Mononuclear cell (primary cell): Measurements from ENCODE around the gene DYSF. TPM values are rescaled to one million over a fixed set of nuclear protein-coding genes. Genes with fewer than 3 reads are reported as not detected.

Experiments used
- H3K27me3 ChIP-seq: 2 replicates; pipeline ENCODE4 v1.6.0; 2011; ENCODE audit warnings: low read length, control low read depth; ENCODE audit not compliant: insufficient read depth
- H3K4me1 ChIP-seq: 2 replicates; pipeline ENCODE4 v1.5.1; 2011; ENCODE audit warnings: mild to moderate bottlenecking, low read length, control low read depth; ENCODE audit not compliant: insufficient read depth
- H3K4me3 ChIP-seq: 2 replicates; pipeline ENCODE4 v1.5.1; 2011; ENCODE audit warnings: mild to moderate bottlenecking, low read length, moderate library complexity
- H3K9me3 ChIP-seq: 2 replicates; pipeline ENCODE4 v1.5.1; 2011; ENCODE audit warnings: low read depth, mild to moderate bottlenecking, control low read depth, low read length
- total RNA-seq: library from RNA; depleted of rRNA; stranded (reverse); fragments of >200 nt; gene quantifications from one replicate; pipeline ENCODE4 v1.2.3, GENCODE V29; 2012

DYSF gene
- total RNA-seq, 1 donor: 13.3 TPM

GRCh38 chr2:71564361-71564760, 111.0 kb downstream of the DYSF start:
- Histone ChIP-seq H3K4me3 (no peak overlapping the region), H3K4me1 (no peaks in the 10 kb centered on the region), H3K9me3 (no peaks in the 10 kb centered on the region), H3K27me3 (no peaks in the 10 kb centered on the region)

DNA sequence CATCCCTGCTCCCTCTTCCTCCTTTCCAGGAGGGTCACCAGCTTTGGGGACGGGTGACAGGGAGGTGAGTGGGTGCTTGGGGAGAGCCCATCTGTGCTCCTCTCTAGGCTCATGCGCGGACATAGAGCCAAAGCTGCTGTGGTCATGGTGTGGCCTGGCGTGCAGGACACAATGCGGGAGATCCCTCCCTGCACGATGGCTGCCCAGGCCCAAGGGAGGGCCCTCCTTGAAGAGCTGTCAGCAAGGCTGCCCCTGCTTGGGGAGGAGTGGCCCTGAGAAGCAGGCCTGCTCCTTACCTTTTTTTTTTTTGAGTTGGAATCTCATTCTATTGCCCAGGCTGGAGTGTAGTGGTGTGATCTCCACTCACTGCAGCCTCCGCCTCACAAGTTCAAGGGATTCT, 111.4 kb downstream of the DYSF start:
- H3K4me1 ChIP-seq: no peaks in the 10 kb centered on the region
- no peaks in the 10 kb centered on the region for H3K9me3 ChIP-seq
- no peaks in the 10 kb centered on the region for H3K27me3 ChIP-seq
- no peak overlapping the region for H3K4me3 ChIP-seq

GRCh38 chr2:71566372-71566771, 113.0 kb downstream of the DYSF start:
- Histone ChIP-seq H3K4me3 (no peak overlapping the region), H3K4me1 (no peaks in the 10 kb centered on the region), H3K9me3 (no peaks in the 10 kb centered on the region), H3K27me3 (no peaks in the 10 kb centered on the region)

DNA sequence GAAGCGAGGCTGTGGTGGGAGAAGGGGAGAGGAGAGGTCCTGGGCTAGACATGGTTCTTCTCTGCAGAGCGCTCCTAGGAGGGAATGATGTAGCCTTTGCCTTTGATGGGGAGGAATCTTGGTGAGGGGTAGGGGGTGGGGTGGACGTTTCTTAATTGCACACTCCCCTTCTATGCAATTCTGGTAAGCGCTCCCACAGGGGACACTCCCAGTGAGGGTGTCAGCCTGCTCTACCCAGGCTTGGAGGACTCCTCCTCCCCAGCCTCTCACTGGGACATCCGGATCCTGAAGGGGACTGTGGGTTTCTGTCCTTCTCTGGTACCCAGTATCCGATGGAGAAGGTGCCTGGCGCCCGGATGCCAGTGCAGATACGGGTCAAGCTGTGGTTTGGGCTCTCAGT, 114.3 kb downstream of the DYSF start:
- Histone ChIP-seq H3K4me3 (no peak overlapping the region), H3K4me1 (no peaks in the 10 kb centered on the region), H3K9me3 (no peaks in the 10 kb centered on the region), H3K27me3 (no peaks in the 10 kb centered on the region)

GRCh38 chr2:71568103-71568502, 114.7 kb downstream of the DYSF start:
- no peaks in the 10 kb centered on the region for H3K27me3 ChIP-seq
- H3K9me3 ChIP-seq: no peaks in the 10 kb centered on the region
- H3K4me3 ChIP-seq: no peak overlapping the region

DNA sequence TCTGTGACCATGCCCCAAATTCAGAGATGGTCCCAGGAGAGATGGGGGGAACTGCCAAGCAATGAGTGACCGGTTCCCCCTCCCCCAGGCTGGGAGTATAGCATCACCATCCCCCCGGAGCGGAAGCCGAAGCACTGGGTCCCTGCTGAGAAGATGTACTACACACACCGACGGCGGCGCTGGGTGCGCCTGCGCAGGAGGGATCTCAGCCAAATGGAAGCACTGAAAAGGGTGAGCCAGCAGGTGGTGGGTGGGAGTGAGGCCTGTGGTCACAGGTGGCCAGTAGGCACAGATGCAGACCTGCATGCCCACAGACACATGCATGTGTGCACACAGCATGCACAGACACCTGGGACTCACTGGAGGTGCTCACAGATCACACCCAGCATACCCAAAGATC, 117.2 kb downstream of the DYSF start:
- no peaks in the 10 kb centered on the region for H3K4me1 ChIP-seq
- H3K9me3 ChIP-seq: no peaks in the 10 kb centered on the region
- H3K27me3 ChIP-seq: no peaks in the 10 kb centered on the region
- H3K4me3 ChIP-seq: no peak overlapping the region

More at GRCh38 chr2:71568103-71568502, 114.7 kb downstream of the DYSF start:
- H3K4me1 ChIP-seq: no peaks in the 10 kb centered on the region

DNA sequence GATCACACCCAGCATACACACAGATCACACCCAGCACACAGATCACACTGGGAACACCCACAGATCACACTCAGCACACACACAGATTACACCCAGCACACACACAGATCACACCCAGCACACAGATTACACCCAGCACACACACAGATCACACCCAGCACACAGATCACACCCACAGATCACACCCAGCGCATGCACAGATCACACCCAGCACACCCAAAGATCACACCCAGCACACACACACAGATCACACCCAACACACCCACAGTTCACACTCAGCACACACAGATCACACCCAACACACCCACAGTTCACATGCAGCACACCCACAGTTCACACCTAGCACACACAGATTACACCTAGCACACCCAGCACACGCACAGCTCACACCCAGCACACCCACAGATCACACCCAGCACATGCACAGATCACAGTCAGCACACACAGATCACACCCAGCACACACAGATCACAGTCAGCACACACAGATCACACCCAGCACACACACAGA, 117.6 kb downstream of the DYSF start:
- Histone ChIP-seq H3K27me3 (no peaks in the 10 kb centered on the region), H3K4me3 (no peak overlapping the region), H3K4me1 (no peaks in the 10 kb centered on the region), H3K9me3 (no peaks in the 10 kb centered on the region)

DNA sequence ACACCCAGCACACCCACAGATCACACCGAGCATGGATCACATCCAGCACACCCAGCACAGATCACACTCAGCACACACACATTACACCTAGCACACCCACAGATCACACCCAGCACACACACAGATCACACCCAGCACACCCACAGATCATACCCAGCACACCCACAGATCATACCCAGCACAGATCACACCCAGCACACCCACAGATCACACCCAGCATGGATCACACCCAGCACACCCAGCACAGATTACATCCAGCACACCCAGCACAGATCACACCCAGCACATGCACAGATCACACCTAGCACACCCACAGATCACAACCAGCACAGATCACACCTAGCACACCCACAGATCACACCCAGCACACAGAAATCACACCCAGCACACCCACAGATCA, 118.6 kb downstream of the DYSF start:
- Histone ChIP-seq H3K27me3 (no peaks in the 10 kb centered on the region), H3K9me3 (no peaks in the 10 kb centered on the region), H3K4me3 (no peak overlapping the region), H3K4me1 (no peaks in the 10 kb centered on the region)

DNA sequence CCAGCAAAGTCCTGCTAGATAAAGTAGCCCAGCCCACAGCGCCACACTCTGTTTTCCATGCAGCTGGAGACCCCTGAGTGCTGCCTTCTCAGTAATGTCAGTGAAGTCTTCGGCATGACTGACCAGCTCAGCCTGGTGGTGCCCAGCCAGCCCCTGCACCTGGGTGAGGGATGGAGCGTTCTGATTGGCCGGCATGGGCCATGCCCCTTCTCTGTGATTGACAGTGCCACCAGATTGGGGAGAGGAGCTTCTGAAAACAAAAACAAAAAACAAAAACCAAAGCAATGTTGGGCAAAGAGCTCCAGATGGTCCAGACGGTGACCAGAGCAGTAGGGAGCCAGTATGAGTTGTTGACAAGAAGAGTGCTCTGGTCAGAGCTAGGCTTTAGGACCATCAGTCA, 122.6 kb downstream of the DYSF start:
- no peaks in the 10 kb centered on the region for H3K4me1 ChIP-seq
- H3K27me3 ChIP-seq: no peaks in the 10 kb centered on the region
- H3K4me3 ChIP-seq: no peak overlapping the region
- H3K9me3 ChIP-seq: no peaks in the 10 kb centered on the region

DNA sequence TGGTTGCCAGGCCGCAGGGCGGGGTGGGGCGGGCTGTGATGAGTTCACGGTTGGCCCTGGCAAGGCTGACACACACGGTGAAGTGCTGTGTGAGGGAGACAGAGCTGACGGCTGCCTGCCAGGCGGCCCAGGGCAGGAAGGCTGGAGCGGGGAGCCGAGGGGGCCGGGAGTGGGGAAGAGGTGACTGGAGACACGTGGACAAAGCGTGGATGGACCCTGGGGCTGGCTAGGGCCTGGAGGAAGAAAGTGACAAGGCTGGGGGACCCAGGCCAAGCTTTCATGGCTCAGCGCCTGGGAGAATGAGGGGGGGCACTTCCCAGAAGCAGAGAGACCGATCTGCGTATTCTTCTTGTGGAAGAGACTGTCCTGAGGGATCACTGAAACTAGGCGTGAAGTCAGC, 123.2 kb downstream of the DYSF start:
- Histone ChIP-seq H3K4me1 (no peaks in the 10 kb centered on the region), H3K9me3 (no peaks in the 10 kb centered on the region), H3K4me3 (no peak overlapping the region), H3K27me3 (no peaks in the 10 kb centered on the region)

- H3K4me1 ChIP-seq: no peaks in the 10 kb centered on the region
- no peaks in the 10 kb centered on the region for H3K27me3 ChIP-seq
- H3K9me3 ChIP-seq: no peaks in the 10 kb centered on the region
- no peak overlapping the region for H3K4me3 ChIP-seq
These were observed 123.8 kb downstream of the DYSF start for GRCh38 chr2:71577209-71577608.

GRCh38 chr2:71578767-71579342, 125.5 kb downstream of the DYSF start:
- Histone ChIP-seq H3K4me1 (no peaks in the 10 kb centered on the region), H3K9me3 (no peaks in the 10 kb centered on the region), H3K4me3 (no peak overlapping the region), H3K27me3 (no peaks in the 10 kb centered on the region)

- H3K4me1 ChIP-seq: no peaks in the 10 kb centered on the region
- H3K9me3 ChIP-seq: no peaks in the 10 kb centered on the region
These were observed 127.7 kb downstream of the DYSF start for GRCh38 chr2:71581026-71581425.

DNA sequence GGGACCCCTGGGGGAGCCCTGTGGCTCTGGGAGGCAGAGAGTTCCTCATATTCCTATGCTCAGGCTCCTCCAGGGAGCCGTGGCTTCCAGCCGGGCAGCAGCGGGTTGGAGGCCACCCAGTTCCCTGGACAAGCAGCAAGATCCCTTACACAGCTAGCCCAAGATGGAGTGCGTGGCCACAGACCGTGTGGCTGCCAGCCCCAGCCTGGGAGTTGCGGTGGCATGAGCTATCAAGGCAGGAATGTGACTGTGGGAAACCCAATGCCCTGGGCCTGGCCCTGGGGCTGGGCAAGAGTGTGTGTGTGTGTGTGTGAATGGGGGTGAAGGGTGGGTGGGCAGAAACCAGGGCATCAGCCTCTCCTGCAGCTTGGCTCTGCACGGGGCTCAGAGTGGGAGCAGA, 130.5 kb downstream of the DYSF start:
- H3K4me1 ChIP-seq: no peaks in the 10 kb centered on the region
- H3K9me3 ChIP-seq: no peaks in the 10 kb centered on the region
- no peaks in the 10 kb centered on the region for H3K27me3 ChIP-seq
- H3K4me3 ChIP-seq: no peak overlapping the region

More at GRCh38 chr2:71581026-71581425, 127.7 kb downstream of the DYSF start:
- Histone ChIP-seq H3K27me3 (no peaks in the 10 kb centered on the region), H3K4me3 (no peak overlapping the region)

DNA sequence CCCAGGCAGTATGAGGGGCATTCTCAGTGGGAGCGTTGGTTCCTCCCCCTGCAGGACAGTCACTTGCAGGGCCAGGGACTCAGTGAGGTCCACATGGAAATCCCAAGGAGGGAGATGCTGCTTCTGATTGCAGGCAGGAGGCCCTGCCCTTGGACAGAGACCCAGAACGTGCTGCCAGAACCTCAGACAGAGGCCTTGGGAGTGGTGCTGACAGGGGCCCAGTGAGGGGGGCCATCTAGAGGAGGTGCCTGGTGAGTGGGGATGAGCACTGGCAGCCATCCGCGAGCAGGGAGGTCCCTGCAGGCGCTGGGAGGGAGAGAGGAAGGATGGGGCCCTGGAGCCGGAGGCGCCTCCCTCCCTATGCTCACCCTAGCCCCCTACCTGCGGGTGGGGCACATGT, 133.1 kb downstream of the DYSF start:
- Histone ChIP-seq H3K4me3 (no peak overlapping the region), H3K4me1 (no peaks in the 10 kb centered on the region), H3K9me3 (no peaks in the 10 kb centered on the region), H3K27me3 (no peaks in the 10 kb centered on the region)

GRCh38 chr2:71587509-71588073, 134.2 kb downstream of the DYSF start:
- H3K4me3 ChIP-seq: no peak overlapping the region
- no peaks in the 10 kb centered on the region for H3K4me1 ChIP-seq
- H3K9me3 ChIP-seq: no peaks in the 10 kb centered on the region
- no peaks in the 10 kb centered on the region for H3K27me3 ChIP-seq
